ENCODE measurements around the gene SDK2.

The SDK2 gene

GRCh38 chr17:73588301-73588846 is 55.9 kb downstream of the SDK2 start:
- Mint-ChIP-seq H3K27ac (no peak overlapping the region), H3K36me3 (ENCODE audit: low read depth) (no peaks in the 10 kb centered on the region), H3K9me3 (no peaks in the 10 kb centered on the region), H3K4me1 (ENCODE audit: low read depth) (peaks cover 15% of the 10 kb centered on the region), H3K4me3 (no peak overlapping the region), H3K27me3 (peaks cover 19% of the 10 kb centered on the region)
- intact Hi-C loops (cut with micrococcal nuclease) = no loop called here

- H3K4me1 Mint-ChIP-seq (ENCODE audit: low read depth) = peaks cover 9% of the 10 kb centered on the region
- peaks cover 12% of the 10 kb centered on the region for H3K27me3 Mint-ChIP-seq
- intact Hi-C loops (cut with micrococcal nuclease) = no loop called here
- no peak overlapping the region for H3K4me3 Mint-ChIP-seq
- no peak overlapping the region for H3K27ac Mint-ChIP-seq
- H3K9me3 Mint-ChIP-seq = no peaks in the 10 kb centered on the region
- no peaks in the 10 kb centered on the region for H3K36me3 Mint-ChIP-seq (ENCODE audit: low read depth)
These were observed 57.2 kb downstream of the SDK2 start for GRCh38 chr17:73586921-73587602.

GRCh38 chr17:73586275-73586832 is 57.9 kb downstream of the SDK2 start:
- no peak overlapping the region for H3K27ac Mint-ChIP-seq
- no peak overlapping the region for H3K4me3 Mint-ChIP-seq
- H3K9me3 Mint-ChIP-seq = no peaks in the 10 kb centered on the region
- intact Hi-C loops (cut with micrococcal nuclease) = no loop called here
- H3K4me1 Mint-ChIP-seq (ENCODE audit: low read depth) = peaks cover 4% of the 10 kb centered on the region
- H3K27me3 Mint-ChIP-seq = peaks cover 4% of the 10 kb centered on the region
- no peaks in the 10 kb centered on the region for H3K36me3 Mint-ChIP-seq (ENCODE audit: low read depth)

- Mint-ChIP-seq H3K27ac (no peak overlapping the region), H3K4me3 (no peak overlapping the region), H3K4me1 (ENCODE audit: low read depth) (no peaks in the 10 kb centered on the region), H3K27me3 (no peaks in the 10 kb centered on the region), H3K9me3 (no peaks in the 10 kb centered on the region), H3K36me3 (ENCODE audit: low read depth) (no peaks in the 10 kb centered on the region)
- intact Hi-C loops (cut with micrococcal nuclease) = no loop called here
These were observed 58.7 kb downstream of the SDK2 start for GRCh38 chr17:73585583-73585982.

- no peaks in the 10 kb centered on the region for H3K4me1 Mint-ChIP-seq (ENCODE audit: low read depth)
- H3K36me3 Mint-ChIP-seq (ENCODE audit: low read depth) = no peaks in the 10 kb centered on the region
- H3K9me3 Mint-ChIP-seq = no peaks in the 10 kb centered on the region
- no peak overlapping the region for H3K27ac Mint-ChIP-seq
- no peaks in the 10 kb centered on the region for H3K27me3 Mint-ChIP-seq
- H3K4me3 Mint-ChIP-seq = no peak overlapping the region
- intact Hi-C loops (cut with micrococcal nuclease) = no loop called here
These were observed 59.3 kb downstream of the SDK2 start for GRCh38 chr17:73584987-73585386.

GRCh38 chr17:73584049-73584448 is 60.2 kb downstream of the SDK2 start:
- intact Hi-C loops (cut with micrococcal nuclease) = no loop called here
- Mint-ChIP-seq H3K9me3 (no peaks in the 10 kb centered on the region), H3K4me1 (ENCODE audit: low read depth) (no peaks in the 10 kb centered on the region), H3K36me3 (ENCODE audit: low read depth) (no peaks in the 10 kb centered on the region), H3K27me3 (no peaks in the 10 kb centered on the region), H3K4me3 (no peak overlapping the region), H3K27ac (no peak overlapping the region)

- H3K4me1 Mint-ChIP-seq (ENCODE audit: low read depth) = no peaks in the 10 kb centered on the region
- intact Hi-C loops (cut with micrococcal nuclease) = no loop called here
- H3K4me3 Mint-ChIP-seq = no peak overlapping the region
- no peak overlapping the region for H3K27ac Mint-ChIP-seq
- no peaks in the 10 kb centered on the region for H3K9me3 Mint-ChIP-seq
- no peaks in the 10 kb centered on the region for H3K36me3 Mint-ChIP-seq (ENCODE audit: low read depth)
- H3K27me3 Mint-ChIP-seq = no peaks in the 10 kb centered on the region
These were observed 61.4 kb downstream of the SDK2 start for GRCh38 chr17:73582821-73583220.

GRCh38 chr17:73582359-73582758 is 61.9 kb downstream of the SDK2 start:
- H3K4me3 Mint-ChIP-seq = no peak overlapping the region
- H3K9me3 Mint-ChIP-seq = no peaks in the 10 kb centered on the region
- H3K36me3 Mint-ChIP-seq (ENCODE audit: low read depth) = no peaks in the 10 kb centered on the region
- intact Hi-C loops (cut with micrococcal nuclease) = no loop called here
- H3K27me3 Mint-ChIP-seq = no peaks in the 10 kb centered on the region
- no peak overlapping the region for H3K27ac Mint-ChIP-seq
- no peaks in the 10 kb centered on the region for H3K4me1 Mint-ChIP-seq (ENCODE audit: low read depth)

GRCh38 chr17:73581379-73581778 is 62.9 kb downstream of the SDK2 start:
- Mint-ChIP-seq H3K27ac (no peak overlapping the region), H3K27me3 (no peaks in the 10 kb centered on the region), H3K4me3 (no peak overlapping the region), H3K36me3 (ENCODE audit: low read depth) (no peaks in the 10 kb centered on the region), H3K4me1 (ENCODE audit: low read depth) (no peaks in the 10 kb centered on the region), H3K9me3 (no peaks in the 10 kb centered on the region)
- intact Hi-C loops (cut with micrococcal nuclease) = no loop called here

- no peaks in the 10 kb centered on the region for H3K27me3 Mint-ChIP-seq
- no peaks in the 10 kb centered on the region for H3K4me1 Mint-ChIP-seq (ENCODE audit: low read depth)
- no peaks in the 10 kb centered on the region for H3K9me3 Mint-ChIP-seq
- H3K36me3 Mint-ChIP-seq (ENCODE audit: low read depth) = no peaks in the 10 kb centered on the region
- H3K27ac Mint-ChIP-seq = no peak overlapping the region
- intact Hi-C loops (cut with micrococcal nuclease) = no loop called here
- H3K4me3 Mint-ChIP-seq = no peak overlapping the region
These were observed 64.1 kb downstream of the SDK2 start for GRCh38 chr17:73580073-73580710.

- no peaks in the 10 kb centered on the region for H3K9me3 Mint-ChIP-seq
- H3K4me1 Mint-ChIP-seq (ENCODE audit: low read depth) = no peaks in the 10 kb centered on the region
These were observed 67.6 kb downstream of the SDK2 start for GRCh38 chr17:73576556-73577098.

GRCh38 chr17:73575470-73576221 is 68.6 kb downstream of the SDK2 start:
- Mint-ChIP-seq H3K27ac (no peak overlapping the region), H3K4me1 (ENCODE audit: low read depth) (no peaks in the 10 kb centered on the region), H3K4me3 (no peak overlapping the region), H3K9me3 (no peaks in the 10 kb centered on the region), H3K36me3 (ENCODE audit: low read depth) (no peaks in the 10 kb centered on the region), H3K27me3 (no peaks in the 10 kb centered on the region)
- intact Hi-C loops (cut with micrococcal nuclease) = no loop called here

More at GRCh38 chr17:73576556-73577098, 67.6 kb downstream of the SDK2 start:
- Mint-ChIP-seq H3K36me3 (ENCODE audit: low read depth) (no peaks in the 10 kb centered on the region), H3K27me3 (no peaks in the 10 kb centered on the region), H3K4me3 (no peak overlapping the region), H3K27ac (no peak overlapping the region)
- intact Hi-C loops (cut with micrococcal nuclease) = no loop called here

GRCh38 chr17:73571511-73572130 is 72.6 kb downstream of the SDK2 start:
- Mint-ChIP-seq H3K36me3 (ENCODE audit: low read depth) (no peaks in the 10 kb centered on the region), H3K27ac (no peak overlapping the region), H3K4me1 (ENCODE audit: low read depth) (peaks cover 9% of the 10 kb centered on the region), H3K9me3 (no peaks in the 10 kb centered on the region), H3K4me3 (no peak overlapping the region), H3K27me3 (no peaks in the 10 kb centered on the region)
- intact Hi-C loops (cut with micrococcal nuclease) = no loop called here

Measured in dendritic cell treated with granulocyte-macrophage colony-stimulating factor and Interleukin-4, amounts not matched to agents 40 ng/mL and 50 ng/mL, for 4 days (primary cell).